ENCODE data around the gene ADAT3.
"Not testable (repeated sequence)": the region's sequence is repeated elsewhere in the genome, so short reads cannot be mapped to it uniquely, and the experiment has no call there.

ADAT3 gene

DNA sequence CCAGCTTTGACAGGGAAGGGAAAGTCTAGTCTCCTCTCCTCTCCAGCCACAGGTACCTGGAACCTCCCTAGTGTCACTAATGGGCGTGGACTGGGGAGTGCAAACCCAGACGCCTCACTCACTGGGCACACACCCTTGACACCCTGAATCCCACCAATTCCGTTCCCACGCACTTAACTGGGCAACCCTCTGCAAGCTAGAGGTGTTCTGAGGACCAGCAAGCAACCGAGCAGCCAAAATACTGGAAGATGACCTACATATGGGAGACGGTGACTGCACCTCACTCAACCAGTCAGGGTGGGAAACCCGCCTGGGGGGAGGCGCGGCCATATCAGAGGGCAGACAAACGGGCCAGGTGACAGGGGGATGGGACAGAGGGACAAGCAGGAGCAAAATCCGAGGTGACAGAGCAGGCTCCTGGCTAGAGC, 20.9 kb upstream of the ADAT3 start:
- DNase-seq: peak; percentile 56

DNA sequence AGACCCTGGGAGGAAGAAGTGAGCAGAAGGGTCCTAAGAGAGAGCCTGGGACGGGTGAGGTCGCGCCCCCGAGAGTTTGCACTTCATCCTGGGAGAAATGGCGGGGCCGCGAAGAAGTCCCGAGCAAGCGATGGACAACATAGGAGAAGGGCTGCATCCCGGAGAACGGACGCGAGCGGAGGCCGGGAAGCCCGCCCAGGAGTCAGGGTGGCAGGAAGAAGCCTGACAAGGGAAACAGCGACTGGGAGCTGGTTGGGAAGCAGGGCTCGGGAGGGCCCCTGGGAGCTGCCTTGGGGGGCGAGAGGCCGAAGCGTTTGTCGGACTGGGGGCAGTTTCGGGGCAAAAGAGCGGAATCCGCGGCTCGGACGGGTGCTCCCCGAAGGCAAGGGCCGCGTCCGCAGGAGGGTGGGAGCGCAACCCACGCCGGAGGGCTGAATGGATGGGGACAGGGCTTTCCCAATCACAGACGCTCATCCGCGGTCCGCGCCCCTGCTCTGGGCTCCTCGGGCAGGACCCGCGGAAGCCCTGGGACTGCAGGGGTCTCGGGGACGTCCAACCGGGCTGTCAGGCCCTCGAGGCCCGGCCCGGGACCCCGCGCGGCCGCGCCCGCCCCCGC, 20.4 kb upstream of the ADAT3 start:
- DNase-seq: no peak

DNA sequence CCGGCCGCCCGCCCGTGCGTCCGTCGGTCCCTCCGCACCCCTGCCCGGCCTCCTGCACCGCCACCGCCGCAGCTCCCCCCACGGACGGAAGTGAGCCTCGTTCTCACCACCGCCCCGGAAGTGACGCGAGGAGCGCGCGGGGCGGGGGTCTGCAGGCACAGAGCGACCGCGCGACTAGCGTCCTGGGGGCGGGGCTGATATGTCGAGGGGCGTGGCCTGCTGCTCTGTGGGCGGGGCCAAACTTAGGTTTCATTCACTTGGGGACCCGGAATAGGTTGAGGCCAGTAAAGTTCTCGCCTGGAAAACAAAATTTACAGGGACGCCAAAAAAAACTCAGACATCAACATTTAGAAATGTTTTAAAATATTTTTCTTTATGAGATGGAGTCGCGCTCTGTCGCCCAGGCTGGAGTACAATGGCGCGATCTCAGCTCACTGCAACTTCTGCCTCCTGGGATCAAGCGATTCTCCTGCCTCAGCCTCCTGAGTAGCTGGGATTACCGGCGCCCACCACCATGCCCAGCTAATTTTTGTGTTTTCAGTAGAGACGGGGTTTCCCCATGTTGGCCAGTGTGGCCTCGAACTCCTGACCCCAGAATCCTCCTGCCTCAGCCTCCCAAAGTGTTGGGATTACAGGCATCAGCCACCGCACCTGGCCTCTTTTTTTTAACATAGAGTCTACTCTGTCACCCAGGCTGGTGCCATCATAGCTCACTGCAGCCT, 19.6 kb upstream of the ADAT3 start, which contains the start of gene ABHD17A:
Gene ABHD17A, minus strand, starts transcription at position 99 of the 722 bp plus-strand sequence. CDS start 3,930 bp downstream, outside the sequence.
- peak; percentile 95 for DNase-seq

DNA sequence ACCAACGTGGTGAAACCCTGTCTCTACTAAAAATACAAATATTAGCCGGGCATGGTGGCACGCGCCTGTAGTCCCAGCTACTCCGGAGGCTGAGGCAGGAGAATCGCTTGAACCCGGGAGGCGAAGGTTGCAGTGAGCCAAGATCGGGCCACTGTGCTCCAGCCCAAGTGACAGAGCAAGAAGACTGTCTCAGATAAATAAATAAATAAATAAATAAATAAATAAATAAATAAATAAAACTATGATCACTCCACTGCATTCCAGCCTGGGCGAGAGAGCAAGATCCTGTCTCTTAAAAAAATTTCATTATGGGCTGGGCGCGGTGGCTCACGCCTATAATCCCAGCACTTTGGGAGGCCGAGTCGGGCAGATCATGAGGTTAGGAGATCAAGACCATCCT, 18.8 kb upstream of the ADAT3 start:
- DNase-seq: not testable (repeated sequence)

DNA sequence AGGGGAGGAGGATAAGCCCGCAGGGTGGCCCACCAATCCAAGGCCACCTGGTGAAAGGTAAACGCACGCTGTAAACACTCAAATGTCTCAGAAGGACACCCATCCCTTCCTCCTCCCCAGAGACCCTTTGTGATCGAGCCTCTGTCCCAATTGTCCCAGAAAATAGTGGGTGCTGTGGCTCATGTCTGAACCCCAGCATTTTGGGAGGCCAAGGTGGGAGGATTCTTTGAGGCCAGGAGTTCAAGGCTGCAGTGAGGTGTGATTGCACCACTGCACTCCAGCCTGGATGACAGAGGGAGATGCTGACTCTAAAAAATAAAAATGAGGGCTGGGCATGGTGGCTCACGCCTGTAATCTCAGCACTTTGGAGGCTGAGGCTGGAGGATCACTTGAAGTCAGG, 16.8 kb upstream of the ADAT3 start:
- DNase-seq: no peak

DNA sequence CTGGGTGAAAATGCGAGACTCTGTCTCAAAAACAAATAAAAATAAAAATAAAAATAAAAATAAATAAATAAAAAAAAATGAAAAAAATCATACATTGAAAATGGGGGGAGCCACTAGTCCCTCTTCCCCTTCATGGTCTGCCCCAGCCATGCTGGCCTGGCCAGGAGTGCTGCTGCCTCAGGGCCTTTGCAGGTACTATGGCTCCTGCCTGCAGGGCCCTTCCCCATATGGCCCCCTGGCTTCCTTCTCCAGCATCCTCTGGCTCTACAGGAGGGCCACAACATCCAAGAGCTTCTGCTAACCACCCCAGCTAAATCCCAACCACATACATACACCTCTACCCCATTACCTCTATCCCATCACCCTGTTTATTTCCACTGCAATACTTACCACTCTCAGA, 15.3 kb upstream of the ADAT3 start:
- no peak for DNase-seq

DNA sequence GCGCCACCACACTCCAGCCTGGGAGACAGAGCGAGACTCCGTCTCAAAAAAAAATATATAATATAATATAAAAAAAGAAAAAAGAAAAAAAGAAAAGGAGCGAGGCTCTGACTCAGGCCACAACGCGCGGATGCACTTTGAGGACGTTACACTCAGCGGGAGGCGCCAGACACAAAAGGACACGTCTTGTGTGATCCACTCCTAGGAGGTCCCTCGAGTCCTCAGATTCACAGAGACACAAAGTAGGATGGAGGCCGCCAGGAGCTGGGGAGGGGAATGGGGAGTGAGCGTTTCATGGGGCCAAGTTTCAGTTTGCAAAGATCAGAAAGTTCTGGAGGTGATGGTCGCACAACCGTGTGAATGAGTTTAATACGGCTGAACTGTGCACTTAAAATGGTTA, 11.4 kb upstream of the ADAT3 start:
- DNase-seq: no peak

DNA sequence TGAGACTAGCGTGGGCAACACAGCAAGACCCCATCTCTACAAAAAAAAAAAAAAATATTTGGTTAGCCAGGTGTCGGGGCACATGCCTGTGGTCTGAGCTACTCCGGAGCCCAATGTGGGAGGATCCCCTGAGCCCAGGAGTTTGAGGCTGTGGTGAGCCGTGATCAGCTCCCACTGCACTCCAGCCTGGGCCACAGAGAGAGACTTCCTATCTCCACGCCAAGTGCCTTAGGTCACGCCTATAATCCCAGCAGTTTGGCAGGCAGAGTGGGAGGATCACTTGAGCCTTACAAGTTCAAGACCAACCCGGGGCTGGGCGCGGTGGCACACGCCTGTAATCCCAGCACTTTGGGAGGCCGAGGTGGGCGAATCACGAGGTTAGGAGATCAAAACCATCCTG, 8.7 kb upstream of the ADAT3 start:
- peak; percentile 43 for DNase-seq

DNA sequence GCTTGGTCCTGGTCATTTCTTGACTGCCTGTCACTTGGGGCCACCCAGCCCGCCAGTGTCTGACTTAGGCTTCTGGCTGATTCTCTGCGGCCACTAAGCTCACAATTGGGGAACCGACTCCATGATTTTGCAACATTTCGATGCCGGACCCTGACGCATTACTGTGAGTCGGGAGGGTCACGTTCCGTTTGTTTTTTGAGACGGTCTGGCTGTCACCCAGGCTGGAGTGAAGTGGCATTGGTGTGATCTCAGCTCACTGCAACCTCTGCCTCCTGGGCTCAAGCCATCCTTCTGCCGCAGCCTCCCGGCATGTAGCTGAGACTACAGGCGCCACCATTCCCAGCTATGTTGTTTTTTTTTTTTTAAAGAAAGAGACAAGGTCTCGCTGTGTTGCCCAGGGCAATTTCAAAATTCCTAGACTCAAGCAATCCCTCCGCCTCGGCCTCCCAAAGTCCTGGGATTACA, 3.2 kb upstream of the ADAT3 start:
- no peak for DNase-seq

DNA sequence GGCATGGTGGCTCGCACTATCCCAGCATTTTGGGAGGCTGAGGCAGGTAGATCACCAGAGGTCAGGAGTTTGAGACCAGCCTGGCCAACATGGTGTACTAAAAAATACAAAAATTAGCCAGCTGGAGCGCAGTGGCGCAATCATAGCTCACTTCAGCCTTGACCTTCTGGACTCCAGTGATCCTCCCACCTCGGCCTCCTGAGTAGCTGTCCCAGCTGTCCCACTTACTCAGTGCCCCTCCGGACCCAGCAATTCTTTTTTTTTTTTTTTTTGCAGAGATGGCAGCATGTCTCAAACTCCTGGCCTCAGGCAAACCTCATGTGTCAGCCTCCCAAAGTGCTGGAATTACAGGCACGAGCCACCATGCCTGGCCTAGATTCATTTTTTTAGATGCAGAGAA, 2.3 kb upstream of the ADAT3 start:
- DNase-seq: no peak

DNA sequence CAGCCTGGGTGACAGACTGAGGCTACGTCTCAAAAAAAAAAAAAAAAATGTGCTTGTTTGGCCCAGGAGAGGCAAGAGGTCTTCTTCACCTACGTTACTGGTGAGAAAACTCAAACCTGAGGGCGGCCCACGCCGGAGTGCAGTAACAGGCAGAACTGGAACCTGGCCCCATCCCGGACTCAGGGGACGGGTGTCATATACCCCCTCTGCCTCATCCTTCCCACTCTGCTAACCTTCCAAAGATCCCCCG, 414 bp upstream of the ADAT3 start:
- DNase-seq: no peak

DNA sequence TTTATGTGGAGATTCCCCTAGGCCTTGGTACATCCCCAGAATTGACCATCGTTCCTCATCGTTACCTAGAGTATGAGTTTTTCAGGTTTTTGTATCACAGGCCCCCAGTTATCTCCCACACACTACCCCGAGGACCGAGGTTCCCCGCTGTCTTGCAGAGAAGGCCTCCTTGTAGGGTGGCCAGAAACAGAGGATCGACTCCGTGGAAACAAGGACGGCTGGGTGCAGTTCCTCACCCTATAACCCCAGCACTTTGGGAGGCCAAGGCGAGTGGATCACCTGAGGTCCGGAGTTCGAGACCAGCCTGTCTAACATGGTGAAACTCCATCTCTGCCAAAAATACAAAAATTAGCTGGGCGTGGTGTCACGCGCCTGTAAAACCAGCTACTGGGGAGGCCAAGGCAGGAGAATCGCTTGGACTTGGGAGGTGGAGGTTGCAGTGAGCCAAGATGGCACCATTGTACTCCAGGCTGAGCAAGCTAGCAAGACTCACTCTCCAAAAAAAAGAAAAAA, 720 bp downstream of the ADAT3 start:
- DNase-seq: no peak

DNA sequence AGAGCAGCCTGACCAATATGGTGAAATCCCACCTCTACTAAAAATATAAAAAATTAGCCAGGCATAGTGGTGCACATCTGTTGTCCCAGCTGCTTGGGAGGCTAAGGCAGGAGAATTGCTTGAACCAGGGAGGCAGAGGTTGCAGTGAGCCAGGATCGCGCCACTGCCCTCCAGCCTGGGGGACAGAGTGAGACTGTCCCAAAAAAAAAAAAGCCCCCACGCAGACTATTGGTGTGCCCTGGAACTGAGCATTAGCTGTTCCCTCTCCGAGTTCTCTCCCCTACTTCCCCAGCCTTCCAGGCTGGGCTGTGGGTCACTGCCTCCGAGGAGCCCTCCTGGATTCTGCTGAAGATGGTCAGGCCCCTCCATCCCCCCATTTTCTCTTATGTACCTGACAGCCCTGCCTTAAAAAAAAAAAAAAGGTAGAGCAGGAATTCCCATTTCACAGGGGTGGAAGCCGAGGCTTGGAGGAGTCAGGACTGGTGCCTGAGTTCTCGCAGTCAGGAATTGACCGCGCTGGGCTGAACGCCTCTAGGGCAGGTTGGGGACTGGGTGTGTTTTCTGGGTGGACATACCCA, 1.9 kb downstream of the ADAT3 start:
- no peak for DNase-seq

DNA sequence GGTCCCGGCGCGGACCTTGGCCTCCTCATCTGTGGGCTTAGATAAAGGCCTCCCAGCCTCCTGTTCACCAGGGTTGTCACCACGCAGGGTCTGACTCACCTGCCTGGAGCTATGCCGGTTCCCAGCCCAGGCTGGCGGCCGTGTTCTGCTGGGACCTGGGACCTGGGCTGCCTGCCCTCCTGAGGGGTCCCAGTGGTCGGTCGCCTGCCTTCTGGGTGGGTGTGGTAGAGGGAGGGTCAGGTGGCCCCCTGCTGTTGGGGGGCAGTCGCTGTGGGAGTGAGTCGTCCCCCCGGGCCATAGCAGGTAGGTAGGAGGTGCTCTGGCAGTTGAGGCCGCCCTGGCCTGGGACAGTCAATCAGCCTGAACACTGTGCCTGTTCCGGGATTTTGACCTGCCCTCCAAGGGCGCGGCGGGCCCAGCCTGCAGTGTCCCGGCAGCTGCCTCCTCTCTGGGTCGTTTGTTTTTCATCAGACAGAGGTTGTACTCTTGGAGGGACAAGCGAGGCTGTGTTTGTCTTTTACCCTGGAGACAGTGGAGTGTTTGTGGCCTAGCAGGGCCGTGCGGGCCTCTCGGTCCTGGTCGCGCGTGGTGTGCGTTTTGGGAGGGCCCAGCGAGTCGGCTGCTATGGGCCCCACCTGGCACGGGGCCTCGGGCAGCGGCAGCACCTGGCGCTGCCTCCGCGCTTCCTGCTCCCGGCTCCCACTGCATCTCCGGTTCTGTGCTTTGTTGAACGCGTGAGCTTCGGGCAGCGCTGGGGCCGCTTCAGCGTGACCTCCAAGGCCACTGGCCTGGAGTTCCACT, 2.6 kb downstream of the ADAT3 start:
- DNase-seq: no peak

DNA sequence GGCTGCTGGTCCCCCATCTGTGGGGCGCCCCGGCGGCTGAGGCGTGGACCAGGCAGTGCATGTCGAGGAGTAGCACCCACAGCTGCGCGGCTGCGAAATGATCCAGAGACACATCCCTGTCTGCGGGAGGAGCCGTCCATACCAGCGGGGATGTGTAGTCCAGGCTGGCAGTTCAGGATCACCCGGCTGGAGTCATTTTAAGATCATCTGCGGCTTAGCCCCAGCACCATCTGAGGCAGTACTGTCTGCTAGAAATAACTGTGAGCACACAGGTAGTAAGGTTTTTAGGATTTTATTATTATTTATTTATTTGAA, 3.1 kb downstream of the ADAT3 start:
- no peak for DNase-seq

DNA sequence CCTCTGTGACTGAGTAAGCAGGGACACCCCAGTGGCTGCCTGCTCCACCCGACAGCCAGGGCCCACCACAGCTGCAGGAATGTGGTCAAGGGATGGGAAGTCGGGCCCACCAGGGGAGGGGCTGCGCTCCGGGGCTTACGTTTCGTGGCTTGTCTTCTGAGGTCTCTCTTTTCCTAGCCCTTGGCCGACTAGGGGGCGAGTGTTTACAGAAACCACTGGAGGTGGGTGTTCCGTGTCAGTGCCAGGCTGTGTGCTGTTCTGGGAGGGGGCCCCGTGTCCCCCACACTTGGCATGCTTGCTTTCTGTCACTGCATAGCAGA, 4.5 kb downstream of the ADAT3 start:
- no peak for DNase-seq

DNA sequence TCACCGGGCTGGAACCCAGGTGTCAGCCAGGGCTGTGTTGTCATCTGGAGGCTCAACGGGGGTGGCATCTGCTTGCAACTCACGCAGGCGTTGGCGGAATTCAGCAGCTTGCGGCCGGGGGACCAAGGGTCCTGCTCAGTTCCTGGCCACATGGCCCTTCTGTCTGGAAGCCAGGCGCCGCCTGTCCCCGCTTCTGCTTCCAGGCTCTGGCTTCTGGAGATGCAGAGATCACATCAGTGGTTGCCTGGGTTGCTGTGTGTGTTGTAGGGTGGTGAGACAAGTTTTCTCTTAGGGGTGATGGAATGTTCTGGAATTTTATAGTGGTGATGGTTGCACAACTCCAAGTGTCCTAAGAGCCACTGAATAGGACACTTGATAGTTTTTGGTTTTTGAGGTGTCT, 5.0 kb downstream of the ADAT3 start:
- DNase-seq: no peak

DNA sequence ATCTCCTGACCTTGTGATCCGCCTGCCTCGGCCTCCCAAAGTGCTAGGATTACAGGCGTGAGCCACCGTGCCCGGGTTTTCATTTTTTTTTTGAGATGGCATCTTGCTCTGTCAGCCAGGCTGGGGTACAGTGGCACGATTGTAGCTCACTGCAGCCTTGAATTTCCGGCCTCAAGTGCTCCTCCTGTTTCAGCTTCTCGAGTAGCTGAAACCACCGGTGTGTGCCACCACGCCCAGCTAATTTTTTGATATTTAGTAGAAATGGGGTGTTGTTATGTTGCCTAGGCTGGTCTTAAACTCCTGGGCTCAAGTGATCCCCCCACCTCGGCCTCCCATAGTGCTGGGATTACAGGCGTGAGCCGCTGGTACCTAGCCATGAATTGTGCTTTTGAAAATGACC, 5.9 kb downstream of the ADAT3 start:
- DNase-seq: no peak

DNA sequence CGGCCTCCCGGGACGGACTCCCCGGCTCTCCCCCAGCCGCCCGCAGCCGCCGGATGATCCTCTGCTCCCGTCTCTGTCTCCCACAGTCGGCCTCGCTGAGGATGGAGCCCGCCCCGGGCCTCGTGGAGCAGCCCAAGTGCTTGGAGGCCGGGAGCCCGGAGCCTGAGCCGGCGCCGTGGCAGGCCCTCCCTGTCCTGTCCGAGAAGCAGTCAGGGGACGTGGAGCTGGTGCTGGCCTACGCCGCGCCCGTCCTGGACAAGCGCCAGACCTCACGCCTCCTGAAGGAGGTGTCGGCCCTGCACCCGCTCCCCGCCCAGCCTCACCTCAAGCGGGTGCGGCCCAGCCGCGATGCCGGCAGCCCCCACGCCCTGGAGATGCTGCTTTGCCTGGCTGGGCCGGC, 6.8 kb downstream of the ADAT3 start:
- peak; percentile 32 for DNase-seq

DNA sequence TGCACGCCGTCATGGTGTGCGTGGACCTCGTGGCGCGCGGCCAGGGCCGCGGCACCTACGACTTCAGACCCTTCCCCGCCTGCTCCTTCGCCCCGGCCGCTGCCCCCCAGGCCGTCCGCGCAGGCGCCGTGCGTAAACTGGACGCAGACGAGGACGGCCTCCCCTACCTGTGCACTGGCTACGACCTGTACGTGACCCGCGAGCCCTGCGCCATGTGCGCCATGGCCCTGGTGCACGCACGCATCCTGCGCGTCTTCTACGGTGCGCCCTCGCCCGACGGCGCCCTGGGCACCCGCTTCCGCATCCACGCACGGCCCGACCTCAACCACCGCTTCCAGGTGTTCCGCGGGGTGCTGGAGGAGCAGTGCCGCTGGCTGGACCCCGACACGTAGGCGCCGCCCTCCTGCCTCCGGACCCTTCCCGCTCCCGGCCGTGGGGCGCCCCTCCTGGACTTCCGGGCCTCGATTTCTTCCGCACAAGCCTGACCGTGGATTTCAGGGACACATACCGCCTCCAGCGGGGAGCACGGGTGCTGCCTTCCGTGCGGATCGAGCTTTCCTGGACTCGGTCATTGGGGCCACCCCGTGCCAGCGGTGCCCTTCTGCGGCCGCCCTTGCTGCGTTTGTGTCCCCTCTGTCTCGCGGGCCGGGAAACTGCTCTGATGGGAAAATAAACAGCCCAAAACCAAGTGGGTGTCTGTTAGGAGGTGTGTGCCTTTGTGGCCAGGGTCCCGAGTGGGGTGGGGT, 7.7 kb downstream of the ADAT3 start:
- DNase-seq: no peak

DNA sequence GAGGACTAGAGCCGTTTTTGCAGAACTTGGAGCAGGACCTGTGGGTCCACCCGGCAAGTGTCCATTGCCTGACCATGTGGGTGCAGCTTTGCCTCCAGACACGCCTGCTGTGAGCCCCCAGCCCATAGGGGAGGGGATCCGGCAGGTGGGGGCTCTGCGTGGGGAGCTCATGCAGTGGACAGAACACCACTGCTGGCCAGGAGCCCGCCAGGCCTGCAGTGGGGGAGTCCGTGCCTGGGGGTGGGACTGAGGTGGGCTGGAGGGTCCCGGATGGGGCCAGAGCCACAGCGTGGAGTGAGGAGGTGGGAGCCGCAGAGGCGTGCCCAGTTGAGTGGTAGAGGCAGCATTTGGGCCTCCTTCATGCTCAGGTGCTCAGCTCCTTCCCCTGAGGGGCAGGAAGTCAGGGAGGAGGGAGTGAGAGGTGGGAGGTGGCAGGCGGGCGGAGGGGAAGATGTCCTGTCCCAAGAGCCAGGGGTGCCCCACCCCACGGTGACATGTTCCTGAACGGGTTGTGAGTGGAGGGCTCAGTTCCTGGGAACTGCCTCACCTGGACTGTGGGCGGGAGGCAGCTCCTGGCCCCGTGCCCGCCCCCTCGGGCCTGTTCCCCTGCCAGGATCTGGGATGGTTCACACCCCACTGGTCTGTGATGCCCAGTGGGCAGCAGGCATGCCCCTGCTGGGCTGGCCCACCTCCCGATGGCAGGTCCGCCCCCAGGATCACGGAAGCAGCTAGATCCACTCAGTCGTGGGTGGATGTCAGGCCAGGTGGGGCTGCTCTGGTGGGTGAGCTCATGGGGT, 8.8 kb downstream of the ADAT3 start:
- no peak for DNase-seq

DNA sequence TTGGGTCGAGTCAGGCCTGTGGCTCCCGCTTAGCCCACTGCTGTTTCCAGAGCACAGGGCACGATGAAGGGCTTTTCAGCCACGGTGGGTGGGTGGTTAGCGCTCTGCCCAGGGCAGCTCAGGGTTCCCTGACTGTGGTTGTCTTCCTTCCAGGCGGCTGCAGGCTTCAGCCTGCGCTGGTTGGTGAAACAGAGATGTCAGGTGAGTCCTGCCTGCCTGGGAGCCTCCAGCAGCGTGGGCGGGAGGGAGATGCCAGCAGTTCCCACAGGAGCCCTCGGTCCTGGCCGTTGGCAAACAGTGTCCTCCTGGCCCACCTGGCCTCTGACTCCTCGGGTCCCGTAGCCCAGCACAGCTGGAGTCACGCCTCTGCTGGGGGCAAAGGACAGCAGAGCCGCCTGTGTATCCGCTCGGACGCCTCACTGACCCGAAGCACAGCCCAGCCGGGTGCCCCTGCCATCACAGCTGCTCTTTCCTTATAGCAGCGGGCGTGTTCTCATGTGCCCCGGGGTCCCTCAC, 9.7 kb downstream of the ADAT3 start:
- DNase-seq: no peak
